Activated CD8-positive, alpha-beta T cell treated with anti-CD3 and anti-CD28 coated beads for 36 hours (primary cell): ENCODE measurements around the gene CNST. TPM values are rescaled to one million over a fixed set of nuclear protein-coding genes. Genes with fewer than 3 reads are reported as not detected.

Experiments
- ATAC-seq: fragments of 200-7000 bp; cut with Tn5 transposase; one replicate; pipeline ENCODE4 v1.10.0; 2021; ENCODE audit warnings: mild to moderate bottlenecking, moderate library complexity
- CTCF ChIA-PET: fragments of 350-600 bp; sonication (Branson Sonifier 250); formaldehyde crosslinking; loops from one replicate; lab custom pipeline; 2021; ENCODE audit warnings: antibody characterized with exemption; lab: Charles Lee
- POLR2A ChIA-PET: fragments of 350-600 bp; sonication (Branson Sonifier 250); formaldehyde crosslinking; loops from one replicate; lab custom pipeline; 2021; ENCODE audit warnings: antibody characterized with exemption; lab: Charles Lee
- DNase-seq: peaks from one replicate; pipeline ENCODE4 v3.0.0-alpha.2; 2020
- H3K27ac Mint-ChIP-seq: one replicate; pipeline ENCODE4 v1.8.0; 2021; ENCODE audit warnings: mild to moderate bottlenecking, mixed read lengths
- H3K27me3 Mint-ChIP-seq: one replicate; pipeline ENCODE4 v1.8.0; 2021; ENCODE audit warnings: mixed read lengths
- H3K36me3 Mint-ChIP-seq: one replicate; pipeline ENCODE4 v1.8.0; 2021; ENCODE audit warnings: low read depth, mixed read lengths
- H3K4me1 Mint-ChIP-seq: one replicate; pipeline ENCODE4 v1.8.0; 2021; ENCODE audit warnings: low read depth, mixed read lengths
- H3K4me3 Mint-ChIP-seq: one replicate; pipeline ENCODE4 v1.8.0; 2021; ENCODE audit warnings: mild to moderate bottlenecking, moderate library complexity, mixed read lengths
- H3K9me3 Mint-ChIP-seq: one replicate; pipeline ENCODE4 v1.8.0; 2021; ENCODE audit warnings: mixed read lengths
- CTCF ChIP-seq: fragments of 200-600 bp; IDR thresholded peaks from one replicate; pipeline ENCODE4 v1.8.0; 2022; ENCODE audit warnings: antibody characterized with exemption, mild to moderate bottlenecking
- intact Hi-C: fragments of 100-400 bp; cut with micrococcal nuclease; formaldehyde crosslinking; loops from one replicate; pipeline ENCODE4 v1.10.0; 2022
- total RNA-seq, 2 experiments: library from RNA; stranded (reverse); gene quantifications; one replicate each; pipeline ENCODE4 v1.2.3, GENCODE V29; 2021

The CNST gene
- total RNA-seq, 2 experiments from 2014 or later: 23.5 to 25.1 TPM

- intact Hi-C loops: no loop called here
- H3K4me1 Mint-ChIP-seq: no peaks in the 10 kb centered on the region
- POLR2A ChIA-PET: no interaction called here
- no peak for TF ChIP-seq CTCF
- DNase-seq (no peak), ATAC-seq (no peak)
- H3K36me3 Mint-ChIP-seq: peaks cover 23% of the 10 kb centered on the region
- CTCF ChIA-PET: interaction anchor here (1.6 kb wide), 1 partner anchor 28 kb away, joined by 3 read pairs; no protein-coding TSS in a partner anchor
- H3K27me3 Mint-ChIP-seq: no peaks in the 10 kb centered on the region
- no peaks in the 10 kb centered on the region for H3K9me3 Mint-ChIP-seq
- H3K27ac Mint-ChIP-seq: no peak overlapping the region
- H3K4me3 Mint-ChIP-seq: no peak overlapping the region
Measured at GRCh38 chr1:246661451-246661850, 95.2 kb downstream of the CNST start.

GRCh38 chr1:246667773-246668172 is 101.5 kb downstream of the CNST start:
- H3K27me3 Mint-ChIP-seq: no peaks in the 10 kb centered on the region
- ATAC-seq (no peak), DNase-seq (no peak)
- ChIA-PET POLR2A (interaction anchor here (1.0 kb wide), 1 partner anchor 71 kb away, joined by 4 read pairs; no protein-coding TSS in a partner anchor), CTCF (interaction anchor here (0.8 to 1.4 kb wide), 2 partner anchors 22 to 79 kb away, joined by 3 to 6 read pairs; no protein-coding TSS in a partner anchor)
- no peak overlapping the region for H3K27ac Mint-ChIP-seq
- peaks cover 35% of the 10 kb centered on the region for H3K36me3 Mint-ChIP-seq
- no peak for TF ChIP-seq CTCF
- no peak overlapping the region for H3K4me3 Mint-ChIP-seq
- H3K9me3 Mint-ChIP-seq: peaks cover 3% of the 10 kb centered on the region
- intact Hi-C loops: no loop called here
- H3K4me1 Mint-ChIP-seq: no peaks in the 10 kb centered on the region

- TF ChIP-seq CTCF: no peak
- DNase-seq (no peak), ATAC-seq (no peak)
- ChIA-PET CTCF (interaction anchor here (1.0 kb wide), 1 partner anchor 10 kb away, joined by 3 read pairs; no protein-coding TSS in a partner anchor), POLR2A (interaction anchor here (0.7 kb wide), 1 partner anchor 11 kb away, joined by 3 read pairs; no protein-coding TSS in a partner anchor)
- Mint-ChIP-seq H3K36me3 (peaks cover 38% of the 10 kb centered on the region), H3K4me3 (no peak overlapping the region), H3K27me3 (no peaks in the 10 kb centered on the region), H3K27ac (no peak overlapping the region), H3K4me1 (no peaks in the 10 kb centered on the region), H3K9me3 (peaks cover 4% of the 10 kb centered on the region)
- intact Hi-C loops: no loop called here
Measured at GRCh38 chr1:246669659-246670058, 103.4 kb downstream of the CNST start.

- Mint-ChIP-seq H3K4me3 (no peak overlapping the region), H3K9me3 (peaks cover 6% of the 10 kb centered on the region), H3K27ac (no peak overlapping the region), H3K27me3 (no peaks in the 10 kb centered on the region), H3K4me1 (no peaks in the 10 kb centered on the region), H3K36me3 (peaks cover 25% of the 10 kb centered on the region)
- CTCF ChIA-PET: interaction anchor here (1.3 kb wide), 1 partner anchor 15 kb away, joined by 6 read pairs; no protein-coding TSS in a partner anchor
- TF ChIP-seq CTCF: no peak
- intact Hi-C loops: no loop called here
- ATAC-seq: no peak
- POLR2A ChIA-PET: no interaction called here
- no peak for DNase-seq
Measured at GRCh38 chr1:246674049-246674448, 107.8 kb downstream of the CNST start.

GRCh38 chr1:246677842-246678241 is 111.6 kb downstream of the CNST start:
- H3K27me3 Mint-ChIP-seq: no peaks in the 10 kb centered on the region
- H3K4me1 Mint-ChIP-seq: no peaks in the 10 kb centered on the region
- H3K4me3 Mint-ChIP-seq: no peak overlapping the region
- no peak overlapping the region for H3K27ac Mint-ChIP-seq
- CTCF ChIA-PET: no interaction called here
- no peak for TF ChIP-seq CTCF
- no peak for DNase-seq
- no peak for ATAC-seq
- H3K9me3 Mint-ChIP-seq: peaks cover 3% of the 10 kb centered on the region
- H3K36me3 Mint-ChIP-seq: peaks cover 7% of the 10 kb centered on the region
- intact Hi-C loops: no loop called here
- POLR2A ChIA-PET: no interaction called here
